Keratinocyte (primary cell): ENCODE results near the gene FGD2.

Experiments used
- EZH2 ChIP-seq: IDR thresholded peaks from one replicate; pipeline ENCODE4 v1.6.1; 2012; ENCODE audit warnings: inconsistent platforms, mild to moderate bottlenecking, low read length, moderate library complexity
- TF ChIP-seq, protein P1 (sequence below), 3 experiments: IDR thresholded peaks in 1 of 3; conservative IDR thresholded peaks in 1 of 3; optimal IDR thresholded peaks in 1 of 3; 2 replicates in 2 of 3; 3 replicates in 1 of 3; pipeline versions ENCODE3 to v1.5.1; 2011; ENCODE audit warnings: low read length in 3 of 3, mild to moderate bottlenecking in 3 of 3, moderate library complexity in 2 of 3, control low read depth in 1 of 3, inconsistent platforms in 1 of 3; ENCODE audit not compliant: insufficient read depth in 2 of 3; ENCODE audit errors: extremely low read depth in 1 of 3

DNA sequence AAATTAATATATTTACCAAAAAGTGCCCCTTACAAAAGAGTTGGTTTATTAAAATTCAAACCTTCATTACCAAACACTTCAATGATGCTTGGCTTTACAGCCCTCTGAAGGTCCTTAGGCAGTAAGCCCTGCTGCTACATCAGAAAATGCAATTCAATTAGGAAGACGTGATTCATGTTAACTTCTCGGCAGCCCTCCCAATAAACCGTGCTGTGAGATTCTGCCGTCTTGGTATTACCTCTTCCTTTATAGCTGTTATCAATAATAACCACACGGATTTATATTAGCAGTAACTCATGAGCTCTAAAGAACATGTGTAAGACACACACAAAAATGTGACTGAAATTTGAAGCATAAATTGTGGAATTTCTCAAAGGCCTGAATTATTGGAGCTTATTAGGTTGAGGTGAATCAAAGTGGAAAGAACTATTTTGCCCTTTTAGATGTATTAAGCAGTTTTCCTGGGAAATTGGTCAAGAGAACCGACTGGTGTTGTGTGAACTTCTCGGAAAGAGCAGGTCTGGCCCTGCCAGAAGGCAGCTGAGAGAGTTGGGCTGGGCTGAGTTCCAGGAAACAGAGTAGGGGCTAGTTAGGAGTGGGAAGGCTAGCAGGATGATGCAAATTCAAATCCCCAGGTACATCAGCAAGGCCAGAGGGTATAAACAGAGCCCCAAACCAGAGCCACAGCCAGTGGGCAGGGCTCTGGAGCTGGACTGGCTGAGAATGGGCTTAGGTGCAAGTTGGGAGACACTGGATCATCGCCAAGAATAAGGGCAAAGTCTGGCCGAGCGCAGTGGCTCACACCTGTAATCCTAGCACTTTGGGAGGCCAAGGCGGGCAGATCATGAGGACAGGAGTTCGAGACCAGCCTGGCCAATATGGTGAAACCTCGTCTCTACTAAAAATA lies 33.1 kb downstream of the FGD2 start:
- TF ChIP-seq, protein P1, sequence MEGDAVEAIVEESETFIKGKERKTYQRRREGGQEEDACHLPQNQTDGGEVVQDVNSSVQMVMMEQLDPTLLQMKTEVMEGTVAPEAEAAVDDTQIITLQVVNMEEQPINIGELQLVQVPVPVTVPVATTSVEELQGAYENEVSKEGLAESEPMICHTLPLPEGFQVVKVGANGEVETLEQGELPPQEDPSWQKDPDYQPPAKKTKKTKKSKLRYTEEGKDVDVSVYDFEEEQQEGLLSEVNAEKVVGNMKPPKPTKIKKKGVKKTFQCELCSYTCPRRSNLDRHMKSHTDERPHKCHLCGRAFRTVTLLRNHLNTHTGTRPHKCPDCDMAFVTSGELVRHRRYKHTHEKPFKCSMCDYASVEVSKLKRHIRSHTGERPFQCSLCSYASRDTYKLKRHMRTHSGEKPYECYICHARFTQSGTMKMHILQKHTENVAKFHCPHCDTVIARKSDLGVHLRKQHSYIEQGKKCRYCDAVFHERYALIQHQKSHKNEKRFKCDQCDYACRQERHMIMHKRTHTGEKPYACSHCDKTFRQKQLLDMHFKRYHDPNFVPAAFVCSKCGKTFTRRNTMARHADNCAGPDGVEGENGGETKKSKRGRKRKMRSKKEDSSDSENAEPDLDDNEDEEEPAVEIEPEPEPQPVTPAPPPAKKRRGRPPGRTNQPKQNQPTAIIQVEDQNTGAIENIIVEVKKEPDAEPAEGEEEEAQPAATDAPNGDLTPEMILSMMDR (optimal IDR thresholded peaks at IDR 0.05 in 1 of 3, IDR thresholded peaks at IDR 0.05 in 1 of 3, conservative IDR thresholded peaks at IDR 0.05 in 1 of 3; ENCODE audit: extremely low read depth in 1 of 3, insufficient read depth in 2 of 3, low read length in 3 of 3): no peak
- TF ChIP-seq EZH2: no peak
